HG02759 (cell line): ENCODE data around the gene LAMTOR5.
"Not testable (repeated sequence)": the region's sequence is repeated elsewhere in the genome, so short reads cannot be mapped to it uniquely, and the experiment has no call there.

Source experiments
- ATAC-seq: cut with Tn5 transposase; IDR thresholded peaks from one replicate; pipeline ENCODE4 v1.9.1; 2021; ENCODE audit warnings: mild to moderate bottlenecking, moderate library complexity; ENCODE audit not compliant: unreplicated experiment

Gene LAMTOR5

GRCh38 chr1:110428946-110429345, 21.5 kb upstream of the LAMTOR5 start:
- no peak for ATAC-seq

GRCh38 chr1:110426854-110427253, 19.4 kb upstream of the LAMTOR5 start:
- ATAC-seq: no peak

- ATAC-seq: no peak
Observed at GRCh38 chr1:110425612-110426152, 18.2 kb upstream of the LAMTOR5 start.

GRCh38 chr1:110424699-110425611, 17.5 kb upstream of the LAMTOR5 start:
- ATAC-seq: no peak

- ATAC-seq: no peak
Observed at GRCh38 chr1:110420874-110421793, 13.6 kb upstream of the LAMTOR5 start.

GRCh38 chr1:110420023-110420662, 12.6 kb upstream of the LAMTOR5 start:
- ATAC-seq: no peak

- no peak for ATAC-seq
Observed at GRCh38 chr1:110418729-110419128, 11.2 kb upstream of the LAMTOR5 start.

GRCh38 chr1:110413045-110413444, 5.6 kb upstream of the LAMTOR5 start:
- not testable (repeated sequence) for ATAC-seq

GRCh38 chr1:110412576-110412975, 5.1 kb upstream of the LAMTOR5 start:
- no peak for ATAC-seq

- no peak for ATAC-seq
Observed at GRCh38 chr1:110411173-110411735, 3.8 kb upstream of the LAMTOR5 start.

GRCh38 chr1:110409316-110409715, 1.8 kb upstream of the LAMTOR5 start:
- ATAC-seq: no peak

- no peak for ATAC-seq
Observed at GRCh38 chr1:110408488-110408887, 994 bp upstream of the LAMTOR5 start.

GRCh38 chr1:110406407-110406806, 1.1 kb downstream of the LAMTOR5 start:
- not testable (repeated sequence) for ATAC-seq

GRCh38 chr1:110404401-110404800, 3.1 kb downstream of the LAMTOR5 start:
- no peak for ATAC-seq

- no peak for ATAC-seq
Observed at GRCh38 chr1:110403805-110404204, 3.7 kb downstream of the LAMTOR5 start.

GRCh38 chr1:110396259-110396958, 11.1 kb downstream of the LAMTOR5 start:
- ATAC-seq: not testable (repeated sequence)

- no peak for ATAC-seq
Observed at GRCh38 chr1:110394493-110394820, 13.0 kb downstream of the LAMTOR5 start.

- no peak for ATAC-seq
Observed at GRCh38 chr1:110393691-110394492, 13.6 kb downstream of the LAMTOR5 start.

- ATAC-seq: no peak
Observed at GRCh38 chr1:110393286-110393685, 14.2 kb downstream of the LAMTOR5 start.
